ENCODE results near the gene ST3GAL3. TPM values are rescaled to one million over a fixed set of nuclear protein-coding genes. Genes with fewer than 3 reads are reported as not detected.

Gene ST3GAL3
- total RNA-seq, 1 donor from 2014 or later: 11.4 TPM

- peaks cover 11% of the 10 kb centered on the region for H3K36me3 Mint-ChIP-seq (ENCODE audit: low read depth, unreplicated experiment)
- Histone ChIP-seq H3K9ac (ENCODE audit: low read length) (no peak overlapping the region), H3K36me3 (ENCODE audit: insufficient read depth, low read length) (peaks cover under 1% of the 10 kb centered on the region), H3K4me3 (ENCODE audit: insufficient read depth, low read depth, low read length) (no peak overlapping the region), H3K27me3 (ENCODE audit: insufficient read depth, low read length) (no peaks in the 10 kb centered on the region), H3K4me1 (ENCODE audit: insufficient read depth, low read length) (peaks cover 15% of the 10 kb centered on the region), H3K4me2 (ENCODE audit: low read length) (no peak overlapping the region), H3K27ac (ENCODE audit: low read depth, low read length) (no peak overlapping the region), H2AFZ (ENCODE audit: low read depth, low read length) (no peak overlapping the region), H4K20me1 (ENCODE audit: insufficient read depth, low read length) (peaks cover 5% of the 10 kb centered on the region), H3K9me3 (ENCODE audit: insufficient read depth, low read depth, low read length) (no peaks in the 10 kb centered on the region), H3K79me2 (ENCODE audit: insufficient read depth, low read length) (no peaks in the 10 kb centered on the region)
- peaks cover 11% of the 10 kb centered on the region for H3K4me1 Mint-ChIP-seq (ENCODE audit: low read depth, unreplicated experiment)
- FAIRE-seq (no peak), DNase-seq (ENCODE audit: low read depth) (no peak)
- TF ChIP-seq, protein P1, sequence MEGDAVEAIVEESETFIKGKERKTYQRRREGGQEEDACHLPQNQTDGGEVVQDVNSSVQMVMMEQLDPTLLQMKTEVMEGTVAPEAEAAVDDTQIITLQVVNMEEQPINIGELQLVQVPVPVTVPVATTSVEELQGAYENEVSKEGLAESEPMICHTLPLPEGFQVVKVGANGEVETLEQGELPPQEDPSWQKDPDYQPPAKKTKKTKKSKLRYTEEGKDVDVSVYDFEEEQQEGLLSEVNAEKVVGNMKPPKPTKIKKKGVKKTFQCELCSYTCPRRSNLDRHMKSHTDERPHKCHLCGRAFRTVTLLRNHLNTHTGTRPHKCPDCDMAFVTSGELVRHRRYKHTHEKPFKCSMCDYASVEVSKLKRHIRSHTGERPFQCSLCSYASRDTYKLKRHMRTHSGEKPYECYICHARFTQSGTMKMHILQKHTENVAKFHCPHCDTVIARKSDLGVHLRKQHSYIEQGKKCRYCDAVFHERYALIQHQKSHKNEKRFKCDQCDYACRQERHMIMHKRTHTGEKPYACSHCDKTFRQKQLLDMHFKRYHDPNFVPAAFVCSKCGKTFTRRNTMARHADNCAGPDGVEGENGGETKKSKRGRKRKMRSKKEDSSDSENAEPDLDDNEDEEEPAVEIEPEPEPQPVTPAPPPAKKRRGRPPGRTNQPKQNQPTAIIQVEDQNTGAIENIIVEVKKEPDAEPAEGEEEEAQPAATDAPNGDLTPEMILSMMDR (IDR thresholded peaks at IDR 0.05; ENCODE audit: insufficient read depth, low read depth, low read length): no peak
- no peak for TF ChIP-seq EZH2 (IDR thresholded peaks at IDR 0.05; ENCODE audit: insufficient read depth, low read length)
- no peaks in the 10 kb centered on the region for H3K27me3 Mint-ChIP-seq (ENCODE audit: low read depth, unreplicated experiment)
- H3K9me3 Mint-ChIP-seq (ENCODE audit: unreplicated experiment): no peaks in the 10 kb centered on the region
- no peak overlapping the region for H3K4me3 Mint-ChIP-seq (ENCODE audit: unreplicated experiment)
- no peak overlapping the region for H3K27ac Mint-ChIP-seq (ENCODE audit: unreplicated experiment)
Observed at GRCh38 chr1:43801203-43801602, 93.9 kb downstream of the ST3GAL3 start.

DNA sequence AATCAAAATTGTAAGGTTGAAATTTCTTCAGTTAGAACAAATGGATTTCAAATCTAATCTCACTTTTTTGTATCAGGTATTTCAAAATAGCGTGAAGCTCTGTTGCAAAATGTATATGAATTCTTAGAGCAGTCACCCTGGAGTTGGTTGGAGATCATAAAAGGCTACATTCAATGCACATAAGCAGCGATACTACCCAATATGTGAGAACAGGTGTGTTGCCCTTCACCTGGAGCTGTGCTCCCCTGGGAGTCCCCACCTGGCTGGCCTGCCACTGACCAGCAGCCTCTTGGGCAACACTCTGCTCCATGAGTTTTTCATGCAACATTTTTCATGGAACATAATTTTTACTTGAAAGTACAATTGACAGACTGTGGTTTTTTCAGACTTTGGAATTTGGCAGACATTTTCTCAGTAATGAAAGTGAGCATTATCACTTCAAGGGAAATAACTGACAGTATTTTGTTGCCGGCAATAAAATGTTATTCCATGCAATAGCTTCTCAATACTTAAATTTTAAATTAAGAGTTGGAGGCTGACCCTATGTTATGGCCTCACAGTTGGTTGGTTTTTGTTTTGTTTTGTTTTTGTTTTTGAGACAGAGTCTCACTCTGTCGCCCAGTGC is 95.1 kb downstream of the ST3GAL3 start:
- DNase-seq (ENCODE audit: low read depth): no peak
- Histone ChIP-seq H3K27me3 (ENCODE audit: insufficient read depth, low read length) (no peaks in the 10 kb centered on the region), H3K9ac (ENCODE audit: low read length) (no peak overlapping the region), H3K4me2 (ENCODE audit: low read length) (no peak overlapping the region), H3K4me3 (ENCODE audit: insufficient read depth, low read depth, low read length) (no peak overlapping the region), H3K4me1 (ENCODE audit: insufficient read depth, low read length) (peaks cover 11% of the 10 kb centered on the region), H4K20me1 (ENCODE audit: insufficient read depth, low read length) (peaks cover 5% of the 10 kb centered on the region), H3K79me2 (ENCODE audit: insufficient read depth, low read length) (no peaks in the 10 kb centered on the region), H2AFZ (ENCODE audit: low read depth, low read length) (no peak overlapping the region), H3K36me3 (ENCODE audit: insufficient read depth, low read length) (peaks cover 4% of the 10 kb centered on the region), H3K27ac (ENCODE audit: low read depth, low read length) (no peak overlapping the region), H3K9me3 (ENCODE audit: insufficient read depth, low read depth, low read length) (no peaks in the 10 kb centered on the region)
- H3K27me3 Mint-ChIP-seq (ENCODE audit: low read depth, unreplicated experiment): no peaks in the 10 kb centered on the region
- TF ChIP-seq EZH2 (IDR thresholded peaks at IDR 0.05; ENCODE audit: insufficient read depth, low read length): no peak
- TF ChIP-seq, protein P1 (IDR thresholded peaks at IDR 0.05; ENCODE audit: insufficient read depth, low read depth, low read length): no peak
- H3K4me3 Mint-ChIP-seq (ENCODE audit: unreplicated experiment): no peak overlapping the region
- no peaks in the 10 kb centered on the region for H3K9me3 Mint-ChIP-seq (ENCODE audit: unreplicated experiment)
- no peak overlapping the region for H3K27ac Mint-ChIP-seq (ENCODE audit: unreplicated experiment)
- FAIRE-seq: no peak
- peaks cover 13% of the 10 kb centered on the region for H3K36me3 Mint-ChIP-seq (ENCODE audit: low read depth, unreplicated experiment)
- peaks cover 7% of the 10 kb centered on the region for H3K4me1 Mint-ChIP-seq (ENCODE audit: low read depth, unreplicated experiment)

GRCh38 chr1:43803105-43803504 is 95.8 kb downstream of the ST3GAL3 start:
- H3K27me3 Mint-ChIP-seq (ENCODE audit: low read depth, unreplicated experiment): no peaks in the 10 kb centered on the region
- H4K20me1 ChIP-seq (ENCODE audit: insufficient read depth, low read length): peaks cover 5% of the 10 kb centered on the region
- H3K4me1 ChIP-seq (ENCODE audit: insufficient read depth, low read length): peaks cover 11% of the 10 kb centered on the region
- H3K36me3 ChIP-seq (ENCODE audit: insufficient read depth, low read length): peaks cover 4% of the 10 kb centered on the region
- H3K9me3 Mint-ChIP-seq (ENCODE audit: unreplicated experiment): no peaks in the 10 kb centered on the region
- H3K4me3 Mint-ChIP-seq (ENCODE audit: unreplicated experiment): no peak overlapping the region
- TF ChIP-seq, protein P1 (IDR thresholded peaks at IDR 0.05; ENCODE audit: insufficient read depth, low read depth, low read length): no peak
- no peak for TF ChIP-seq EZH2 (IDR thresholded peaks at IDR 0.05; ENCODE audit: insufficient read depth, low read length)
- no peaks in the 10 kb centered on the region for H3K9me3 ChIP-seq (ENCODE audit: insufficient read depth, low read depth, low read length)
- H3K27me3 ChIP-seq (ENCODE audit: insufficient read depth, low read length): no peaks in the 10 kb centered on the region
- peaks cover 14% of the 10 kb centered on the region for H3K36me3 Mint-ChIP-seq (ENCODE audit: low read depth, unreplicated experiment)
- FAIRE-seq (no peak), DNase-seq (ENCODE audit: low read depth) (no peak)
- H3K27ac ChIP-seq (ENCODE audit: low read depth, low read length): no peak overlapping the region
- H3K9ac ChIP-seq (ENCODE audit: low read length): no peak overlapping the region
- H3K79me2 ChIP-seq (ENCODE audit: insufficient read depth, low read length): no peaks in the 10 kb centered on the region
- H3K4me3 ChIP-seq (ENCODE audit: insufficient read depth, low read depth, low read length): no peak overlapping the region
- H2AFZ ChIP-seq (ENCODE audit: low read depth, low read length): no peak overlapping the region
- no peak overlapping the region for H3K27ac Mint-ChIP-seq (ENCODE audit: unreplicated experiment)
- peaks cover 7% of the 10 kb centered on the region for H3K4me1 Mint-ChIP-seq (ENCODE audit: low read depth, unreplicated experiment)
- H3K4me2 ChIP-seq (ENCODE audit: low read length): no peak overlapping the region

All from astrocyte (in vitro differentiated cells and primary cell).